Prostate gland (tissue), 2 donors: ENCODE measurements around the gene TMEM161A. TPM values are rescaled to one million over a fixed set of nuclear protein-coding genes. Genes with fewer than 3 reads are reported as not detected.

Source experiments
- DNase-seq: peaks from one replicate; pipeline ENCODE4 v3.0.0-alpha.2; 2019; ENCODE audit warnings: low spot score
- H3K27ac ChIP-seq, 2 donors: fragments of 200-600 bp; sonication (generic); 2 replicates each; pipeline ENCODE4 v1.5.1; 2017 to 2019
- H3K27me3 ChIP-seq: fragments of 200-600 bp; sonication (generic); replicated peaks from 2 replicates; pipeline ENCODE4 v1.5.1; 2019; ENCODE audit not compliant: insufficient read depth
- H3K36me3 ChIP-seq, 2 donors: fragments of 200-600 bp; sonication (generic); 1 replicate in 1 of 2; 2 replicates in 1 of 2; pipeline versions ENCODE4 v1.5.1 to v1.8.1; 2017 to 2019
- H3K4me1 ChIP-seq: fragments of 200-600 bp; sonication (generic); replicated peaks from 2 replicates; pipeline ENCODE4 v1.5.1; 2019
- H3K4me3 ChIP-seq, 2 donors: fragments of 200-600 bp; sonication (generic); 2 replicates each; pipeline ENCODE4 v1.5.1; 2017 to 2019
- H3K9me3 ChIP-seq: fragments of 200-600 bp; sonication (generic); 2 replicates; pipeline ENCODE4 v1.5.1; 2017
- CTCF ChIP-seq, 4 experiments: fragments of 200-600 bp in 2 of 4; fragments of 450-650 bp in 2 of 4; sonication (generic) in 2 of 4; IDR thresholded peaks; 1 replicate in 3 of 4; 2 replicates in 1 of 4; pipeline ENCODE4 v1.5.1; 2016 to 2019; ENCODE audit warnings: antibody characterized with exemption in 4 of 4, mild to moderate bottlenecking in 2 of 4, moderate library complexity in 2 of 4
- POLR2A ChIP-seq: fragments of 450-650 bp; IDR thresholded peaks from one replicate; pipeline ENCODE4 v1.6.1; 2016; ENCODE audit warnings: antibody characterized with exemption, mild to moderate bottlenecking
- POLR2AphosphoS5 ChIP-seq: sonication (generic); formaldehyde crosslinking; IDR thresholded peaks from one replicate; pipeline ENCODE4 v1.6.1; 2017; ENCODE audit warnings: antibody characterized with exemption
- WGBS: methylation state at CpG from one replicate; pipeline ENCODE4 v1.1.5; 2018; 5-methylcytosine and 5-hydroxymethylcytosine counted together
- intact Hi-C: fragments of 100-400 bp; cut with DNase I; formaldehyde crosslinking; loops from one replicate; pipeline ENCODE4 v1.14.2; 2022
- total RNA-seq, 2 donors: library from RNA; depleted of rRNA; stranded (reverse); fragments of >200 nt; gene quantifications; one replicate each; pipeline ENCODE4 v1.1.0, GENCODE V29; 2016

TMEM161A gene
- total RNA-seq, 2 donors from 2014 or later: 24.0 to 40.9 TPM

GRCh38 chr19:19077103-19077502 is 61.2 kb downstream of the TMEM161A start:
- intact Hi-C loops: no loop called here
- Histone ChIP-seq H3K4me1 (no peaks in the 10 kb centered on the region), H3K9me3 (no peaks in the 10 kb centered on the region), H3K27ac (no peak overlapping the region), H3K27me3 (no peaks in the 10 kb centered on the region), H3K36me3 (no peaks in the 10 kb centered on the region), H3K4me3 (no peak overlapping the region)
- 94% methylated on average over 7 of the region's 7 CpGs for WGBS
- TF ChIP-seq POLR2A (no peak), CTCF (IDR thresholded peaks at IDR 0.05) (no peak), POLR2AphosphoS5 (no peak)
- no peak for DNase-seq

DNA sequence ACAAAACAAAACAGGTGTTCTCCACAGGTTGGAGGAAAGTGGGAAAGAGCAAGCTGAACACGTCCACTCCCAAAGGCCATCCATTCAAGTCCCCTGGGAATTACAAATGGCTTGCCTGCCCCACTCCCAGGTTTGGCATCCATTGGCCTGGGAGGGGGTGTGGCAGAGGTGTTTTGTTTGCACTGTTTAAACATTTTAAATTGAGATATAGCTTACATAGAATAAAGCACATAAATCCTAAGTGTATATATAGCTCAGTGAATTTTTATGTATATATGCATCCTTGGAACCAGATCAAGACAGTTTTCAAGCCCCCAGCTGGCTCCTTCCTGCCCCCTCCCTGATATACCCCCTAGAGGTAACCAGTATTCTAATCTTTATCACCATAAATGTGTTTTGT is 61.8 kb downstream of the TMEM161A start:
- H3K27ac ChIP-seq: no peak overlapping the region
- no peaks in the 10 kb centered on the region for H3K4me1 ChIP-seq
- no peaks in the 10 kb centered on the region for H3K36me3 ChIP-seq
- WGBS: 86% methylated on average over 1 of the region's 1 CpG
- no peaks in the 10 kb centered on the region for H3K9me3 ChIP-seq
- no peak for DNase-seq
- intact Hi-C loops: no loop called here
- H3K27me3 ChIP-seq: no peaks in the 10 kb centered on the region
- H3K4me3 ChIP-seq: no peak overlapping the region
- TF ChIP-seq POLR2A (no peak), POLR2AphosphoS5 (no peak), CTCF (IDR thresholded peaks at IDR 0.05) (no peak)

GRCh38 chr19:19075126-19075525 is 63.2 kb downstream of the TMEM161A start:
- TF ChIP-seq CTCF (IDR thresholded peaks at IDR 0.05): no peak
- TF ChIP-seq POLR2A: no peak
- no peak for TF ChIP-seq POLR2AphosphoS5
- intact Hi-C loops: no loop called here
- WGBS: 90% methylated on average over 8 of the region's 8 CpGs
- no peaks in the 10 kb centered on the region for H3K9me3 ChIP-seq
- no peak overlapping the region for H3K4me3 ChIP-seq
- DNase-seq: no peak
- H3K36me3 ChIP-seq: no peaks in the 10 kb centered on the region
- no peaks in the 10 kb centered on the region for H3K27me3 ChIP-seq
- no peak overlapping the region for H3K27ac ChIP-seq
- no peaks in the 10 kb centered on the region for H3K4me1 ChIP-seq

DNA sequence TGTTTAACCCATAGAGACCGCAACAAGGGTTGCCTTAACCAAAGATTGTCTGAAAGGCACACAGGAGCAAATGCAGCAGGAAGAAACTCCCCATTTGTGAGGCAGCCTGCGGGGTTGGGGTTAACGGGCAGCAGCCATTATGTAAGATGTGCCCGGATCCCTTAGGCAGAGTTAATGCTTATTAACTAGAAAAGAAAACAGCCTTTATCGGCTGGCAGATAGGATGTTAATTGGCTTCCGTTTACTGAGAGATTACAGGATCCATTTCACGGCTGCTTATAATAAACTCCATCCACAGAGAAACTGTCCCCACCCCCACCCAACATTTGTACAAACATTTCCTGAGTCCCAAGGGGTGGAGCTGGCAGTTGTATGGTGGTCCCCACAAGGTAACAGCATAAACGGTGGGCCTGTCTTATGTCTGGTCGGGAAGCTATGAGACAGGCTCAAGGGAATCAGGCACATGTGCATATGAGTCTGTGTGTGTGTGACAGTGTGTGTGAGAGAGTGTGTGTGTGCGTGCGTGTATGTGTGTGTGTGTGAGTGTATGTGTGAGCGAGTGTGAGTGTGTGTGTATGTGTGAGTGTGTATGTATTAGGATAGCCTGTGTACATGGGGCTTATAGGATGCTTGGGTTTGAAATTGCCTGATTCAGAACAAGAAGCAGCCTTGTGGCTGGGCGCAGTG is 63.9 kb downstream of the TMEM161A start:
- DNase-seq: no peak
- intact Hi-C loops: no loop called here
- no peak overlapping the region for H3K27ac ChIP-seq

More for the DNA sequence above, 63.9 kb downstream of the TMEM161A start:
- TF ChIP-seq POLR2AphosphoS5 (no peak), CTCF (IDR thresholded peaks at IDR 0.05) (no peak), POLR2A (no peak)
- 64% methylated on average over 13 of the region's 13 CpGs for WGBS
- Histone ChIP-seq H3K36me3 (no peaks in the 10 kb centered on the region), H3K27me3 (no peaks in the 10 kb centered on the region), H3K4me3 (no peak overlapping the region), H3K4me1 (no peaks in the 10 kb centered on the region), H3K9me3 (no peaks in the 10 kb centered on the region)
